ENCODE data around the gene TMEM59.
A peak's percentile ranks its signal among the peaks of the same experiment; 100 is the strongest.
"Not testable (repeated sequence)": the region's sequence is repeated elsewhere in the genome, so short reads cannot be mapped to it uniquely, and the experiment has no call there.

Gene TMEM59

GRCh38 chr1:54012008-54012325 is 41.0 kb downstream of the TMEM59 start:
- no peak for DNase-seq (ENCODE audit: low spot score)

- DNase-seq (ENCODE audit: low spot score): no peak
Measured at GRCh38 chr1:54011316-54012007, 41.5 kb downstream of the TMEM59 start.

GRCh38 chr1:54010415-54011117 is 42.4 kb downstream of the TMEM59 start:
- DNase-seq (ENCODE audit: low spot score): no peak

GRCh38 chr1:54009406-54009805 is 43.6 kb downstream of the TMEM59 start:
- no peak for DNase-seq (ENCODE audit: low spot score)

- DNase-seq (ENCODE audit: low spot score): no peak
Measured at GRCh38 chr1:54008876-54009275, 44.1 kb downstream of the TMEM59 start.

- no peak for DNase-seq (ENCODE audit: low spot score)
Measured at GRCh38 chr1:54007613-54008012, 45.4 kb downstream of the TMEM59 start.

- no peak for DNase-seq (ENCODE audit: low spot score)
Measured at GRCh38 chr1:54006508-54006907, 46.5 kb downstream of the TMEM59 start.

- no peak for DNase-seq (ENCODE audit: low spot score)
Measured at GRCh38 chr1:54004481-54005049, 48.4 kb downstream of the TMEM59 start.

- DNase-seq (ENCODE audit: low spot score): not testable (repeated sequence)
Measured at GRCh38 chr1:54003750-54004480, 49.1 kb downstream of the TMEM59 start.

- DNase-seq (ENCODE audit: low spot score): no peak
Measured at GRCh38 chr1:54003249-54003646, 49.8 kb downstream of the TMEM59 start.

- no peak for DNase-seq (ENCODE audit: low spot score)
Measured at GRCh38 chr1:54002544-54003248, 50.3 kb downstream of the TMEM59 start.

- DNase-seq (ENCODE audit: low spot score): no peak
Measured at GRCh38 chr1:54001591-54001990, 51.4 kb downstream of the TMEM59 start.

- no peak for DNase-seq (ENCODE audit: low spot score)
Measured at GRCh38 chr1:53999920-54000319, 53.1 kb downstream of the TMEM59 start.

GRCh38 chr1:53998223-53998622 is 54.8 kb downstream of the TMEM59 start:
- DNase-seq (ENCODE audit: low spot score): no peak

- DNase-seq (ENCODE audit: low spot score): no peak
Measured at GRCh38 chr1:53995683-53996082, 57.3 kb downstream of the TMEM59 start.

GRCh38 chr1:53994516-53994915 is 58.5 kb downstream of the TMEM59 start:
- not testable (repeated sequence) for DNase-seq (ENCODE audit: low spot score)

- peak; percentile 31 for DNase-seq (ENCODE audit: low spot score)
Measured at GRCh38 chr1:53992085-53992874, 60.7 kb downstream of the TMEM59 start.

- no peak for DNase-seq (ENCODE audit: low spot score)
Measured at GRCh38 chr1:53987880-53988279, 65.1 kb downstream of the TMEM59 start.

- no peak for DNase-seq (ENCODE audit: low spot score)
Measured at GRCh38 chr1:53986458-53986857, 66.5 kb downstream of the TMEM59 start.

GRCh38 chr1:53984726-53985125 is 68.3 kb downstream of the TMEM59 start:
- DNase-seq (ENCODE audit: low spot score): peak; percentile 43

GRCh38 chr1:53982763-53983104 is 70.3 kb downstream of the TMEM59 start:
- no peak for DNase-seq (ENCODE audit: low spot score)
